Endothelial cell of umbilical vein (primary cell): ENCODE measurements around the gene MESD. TPM values are rescaled to one million over a fixed set of nuclear protein-coding genes. Genes with fewer than 3 reads are reported as not detected.
A peak's percentile ranks its signal among the peaks of the same experiment; 100 is the strongest.

Experiments
- BruUV-seq: library from RNA; stranded (reverse); fragments of 400-500 nt; replicated peaks from 2 replicates; lab custom pipeline; 2021; lab: Mats Ljungman, UMichigan
- CTCF ChIA-PET: fragments of 300-600, 350-600 bp; sonication (Branson Sonifier 250); formaldehyde crosslinking; loops from one replicate; lab custom pipeline; 2021; ENCODE audit warnings: antibody characterized with exemption, inconsistent platforms; lab: Charles Lee
- POLR2A ChIA-PET: fragments of 300-600, 350-600 bp; sonication (Branson Sonifier 250); formaldehyde crosslinking; loops from one replicate; lab custom pipeline; 2021; ENCODE audit warnings: antibody characterized with exemption, inconsistent platforms; lab: Charles Lee
- DNase-seq: peaks from one replicate; pipeline ENCODE4 v3.0.0-alpha.2; 2011; ENCODE audit warnings: low read depth, low spot score
- FAIRE-seq: peaks from 2 replicates; lab custom pipeline; 2011; peaks lifted over from hg19 to GRCh38; lab: Jason Lieb, UNC
- H2AFZ ChIP-seq: 2 replicates; pipeline ENCODE4 v1.6.0; 2012; ENCODE audit warnings: low read depth, low read length, control low read depth, inconsistent platforms
- H3K27ac ChIP-seq: 2 replicates; pipeline ENCODE4 v1.5.1; 2011; ENCODE audit warnings: low read depth, mild to moderate bottlenecking, control low read depth, low read length, moderate library complexity; ENCODE audit not compliant: insufficient read depth
- H3K27me3 ChIP-seq, 2 experiments: 2 replicates each; pipeline versions ENCODE4 v1.6.0 to v1.6.1; 2011; ENCODE audit warnings: low read length in 2 of 2, mixed read lengths in 1 of 2; ENCODE audit not compliant: control insufficient read depth in 2 of 2, insufficient read depth in 2 of 2
- H3K36me3 ChIP-seq, 2 experiments: 2 replicates in 1 of 2; 3 replicates in 1 of 2; pipeline ENCODE4 v1.5.1; 2011; ENCODE audit warnings: low read length in 2 of 2, mild to moderate bottlenecking in 1 of 2, moderate library complexity in 1 of 2; ENCODE audit not compliant: control insufficient read depth in 2 of 2, insufficient read depth in 2 of 2; ENCODE audit errors: extremely low read depth in 1 of 2
- H3K4me1 ChIP-seq: 3 replicates; pipeline ENCODE4 v1.5.1; 2011; ENCODE audit warnings: mild to moderate bottlenecking, low read length; ENCODE audit not compliant: control insufficient read depth, insufficient read depth; ENCODE audit errors: extremely low read depth
- H3K4me2 ChIP-seq: 2 replicates; pipeline ENCODE4 v1.6.1; 2011; ENCODE audit warnings: low read length, control low read depth, mixed read lengths; ENCODE audit not compliant: insufficient read depth
- H3K4me3 ChIP-seq, 3 experiments: fragments of 200-600 bp in 1 of 3; sonication (generic), shearing (Covaris generic) in 1 of 3; replicated peaks in 1 of 3; 2 replicates each; pipeline ENCODE4 v1.5.1; 2011 to 2016; ENCODE audit warnings: control low read depth in 3 of 3, low read length in 3 of 3, mild to moderate bottlenecking in 2 of 3, inconsistent platforms in 1 of 3, low read depth in 1 of 3, moderate library complexity in 1 of 3; ENCODE audit not compliant: insufficient read depth in 1 of 3
- H3K79me2 ChIP-seq: 2 replicates; pipeline ENCODE4 v1.6.0; 2012; ENCODE audit warnings: low read length, inconsistent platforms; ENCODE audit not compliant: control insufficient read depth, insufficient read depth
- H3K9ac ChIP-seq: replicated peaks from 2 replicates; pipeline ENCODE3; 2011; ENCODE audit warnings: low read length, control low read depth; ENCODE audit not compliant: insufficient read depth; ENCODE audit errors: extremely low read depth
- H3K9me1 ChIP-seq: replicated peaks from 3 replicates; pipeline ENCODE4 v1.6.0; 2011; ENCODE audit warnings: mild to moderate bottlenecking, low read length; ENCODE audit not compliant: control insufficient read depth, insufficient read depth; ENCODE audit errors: extremely low read depth
- H3K9me3 ChIP-seq: replicated peaks from 2 replicates; pipeline ENCODE4 v1.5.1; 2012; ENCODE audit warnings: low read length, inconsistent platforms; ENCODE audit not compliant: control insufficient read depth, insufficient read depth
- H4K20me1 ChIP-seq: replicated peaks from 2 replicates; pipeline ENCODE3; 2011; ENCODE audit warnings: mild to moderate bottlenecking, low read length; ENCODE audit not compliant: control insufficient read depth, insufficient read depth; ENCODE audit errors: extremely low read depth
- EZH2 ChIP-seq: IDR thresholded peaks from 2 replicates; pipeline ENCODE4 v1.6.1; 2012; ENCODE audit warnings: borderline replicate concordance, low read depth, mild to moderate bottlenecking, moderate library complexity, low read length, inconsistent platforms; ENCODE audit not compliant: severe bottlenecking
- FOS ChIP-seq: IDR thresholded peaks from 2 replicates; pipeline ENCODE4 v1.6.1; 2011; ENCODE audit warnings: mild to moderate bottlenecking, low read length, moderate library complexity, borderline replicate concordance; ENCODE audit not compliant: insufficient read depth
- GATA2 ChIP-seq: IDR thresholded peaks from 2 replicates; pipeline ENCODE4 v1.7.0; 2011; ENCODE audit warnings: low read depth, mild to moderate bottlenecking, moderate library complexity, mixed read lengths, low read length; ENCODE audit not compliant: insufficient read length, insufficient read depth
- JUN ChIP-seq: IDR thresholded peaks from 2 replicates; pipeline ENCODE4 v1.6.1; 2011; ENCODE audit warnings: borderline replicate concordance, low read depth; ENCODE audit not compliant: insufficient read length, insufficient read depth
- MYC ChIP-seq: IDR thresholded peaks from one replicate; pipeline ENCODE4 v1.6.1; 2011; ENCODE audit warnings: mild to moderate bottlenecking, low read depth, low read length
- POLR2A ChIP-seq: IDR thresholded peaks from 2 replicates; pipeline ENCODE4 v1.6.1; 2012; ENCODE audit warnings: low read depth, mild to moderate bottlenecking, control low read depth, low read length
- POLR2AphosphoS5 ChIP-seq: IDR thresholded peaks from 2 replicates; pipeline ENCODE4 v1.6.1; 2012; ENCODE audit warnings: low read depth, mild to moderate bottlenecking, control low read depth, low read length, moderate library complexity; ENCODE audit not compliant: insufficient read depth
- dilution Hi-C: fragments of 300-500 bp; cut with MboI; formaldehyde crosslinking; loops from one replicate; pipeline ENCODE4 v1.15.0; 2019; ENCODE audit warnings: low sequenced_read_pairs; ENCODE audit not compliant: extremely low pct_ligation_motif_present
- intact Hi-C: fragments of 100-400 bp; cut with micrococcal nuclease; formaldehyde crosslinking; loops from one replicate; pipeline ENCODE4 v1.10.0; 2022
- polyA plus RNA-seq, 4 experiments: library from polyadenylated mRNA; depleted of rRNA in 3 of 4; stranded (reverse) in 3 of 4; unstranded in 1 of 4; fragments of >200 nt; gene quantifications; 2 replicates each; pipeline versions ENCODE4 v1.2.1 to v1.2.3, GENCODE V29; 2011 to 2012; ENCODE audit warnings: missing spikeins in 1 of 4
- total RNA-seq: library from RNA; stranded (reverse); gene quantifications from 2 replicates; pipeline ENCODE4 v1.2.3, GENCODE V29; 2021
- TF ChIP-seq, protein P1 (sequence below): IDR thresholded peaks from 2 replicates; pipeline ENCODE4 v1.6.1; 2011; ENCODE audit not compliant: insufficient read depth, insufficient read length
- TF ChIP-seq, protein P2 (sequence below), 2 donors: IDR thresholded peaks; 1 replicate in 1 of 2; 2 replicates in 1 of 2; pipeline ENCODE4 v1.5.1; 2011; ENCODE audit warnings: low read length in 2 of 2, mild to moderate bottlenecking in 2 of 2, moderate library complexity in 2 of 2, control low read depth in 1 of 2, inconsistent platforms in 1 of 2, low read depth in 1 of 2; ENCODE audit not compliant: insufficient read depth in 1 of 2; ENCODE audit errors: extremely low read depth in 1 of 2

MESD gene
- total and polyA plus RNA-seq, 2 donors (not counting 3 experiments of a cell fraction or from before 2014, with no cell fraction given), result 12.8 to 30.5 TPM

DNA sequence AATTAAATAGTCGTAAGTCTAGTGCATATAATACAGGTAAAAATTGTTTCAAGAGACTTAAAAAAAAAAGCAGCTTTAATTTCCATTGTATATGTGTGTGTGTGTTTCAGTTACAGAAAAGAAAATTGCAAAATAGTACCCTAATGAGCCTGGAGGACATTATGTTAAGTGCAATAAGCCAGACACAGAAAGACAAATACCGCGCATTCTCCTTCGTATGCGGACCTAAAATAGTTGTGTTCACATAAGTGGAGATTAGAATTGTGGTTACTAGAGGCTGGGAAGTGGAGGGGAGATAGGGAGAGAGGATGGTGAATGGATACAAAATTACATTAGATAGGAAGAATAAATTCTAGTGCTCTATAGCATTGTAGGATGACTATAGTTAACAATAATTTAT lies 3.6 kb downstream of the MESD start:
- H3K9me3 ChIP-seq, result no peaks in the 10 kb centered on the region
- H3K27me3 ChIP-seq, result no peaks in the 10 kb centered on the region
- intact Hi-C loops, result no loop called here
- no peak for TF ChIP-seq FOS
- TF ChIP-seq, protein P1, sequence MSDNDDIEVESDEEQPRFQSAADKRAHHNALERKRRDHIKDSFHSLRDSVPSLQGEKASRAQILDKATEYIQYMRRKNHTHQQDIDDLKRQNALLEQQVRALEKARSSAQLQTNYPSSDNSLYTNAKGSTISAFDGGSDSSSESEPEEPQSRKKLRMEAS, result no peak
- no peak for TF ChIP-seq MYC
- TF ChIP-seq, protein P2, sequence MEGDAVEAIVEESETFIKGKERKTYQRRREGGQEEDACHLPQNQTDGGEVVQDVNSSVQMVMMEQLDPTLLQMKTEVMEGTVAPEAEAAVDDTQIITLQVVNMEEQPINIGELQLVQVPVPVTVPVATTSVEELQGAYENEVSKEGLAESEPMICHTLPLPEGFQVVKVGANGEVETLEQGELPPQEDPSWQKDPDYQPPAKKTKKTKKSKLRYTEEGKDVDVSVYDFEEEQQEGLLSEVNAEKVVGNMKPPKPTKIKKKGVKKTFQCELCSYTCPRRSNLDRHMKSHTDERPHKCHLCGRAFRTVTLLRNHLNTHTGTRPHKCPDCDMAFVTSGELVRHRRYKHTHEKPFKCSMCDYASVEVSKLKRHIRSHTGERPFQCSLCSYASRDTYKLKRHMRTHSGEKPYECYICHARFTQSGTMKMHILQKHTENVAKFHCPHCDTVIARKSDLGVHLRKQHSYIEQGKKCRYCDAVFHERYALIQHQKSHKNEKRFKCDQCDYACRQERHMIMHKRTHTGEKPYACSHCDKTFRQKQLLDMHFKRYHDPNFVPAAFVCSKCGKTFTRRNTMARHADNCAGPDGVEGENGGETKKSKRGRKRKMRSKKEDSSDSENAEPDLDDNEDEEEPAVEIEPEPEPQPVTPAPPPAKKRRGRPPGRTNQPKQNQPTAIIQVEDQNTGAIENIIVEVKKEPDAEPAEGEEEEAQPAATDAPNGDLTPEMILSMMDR (IDR thresholded peaks at IDR 0.05; ENCODE audit: extremely low read depth in 1 of 2, insufficient read depth in 1 of 2, low read depth in 1 of 2, low read length in 2 of 2), result no peak
- TF ChIP-seq EZH2, result no peak
- TF ChIP-seq GATA2, result no peak
- TF ChIP-seq POLR2A, result no peak
- no peak for TF ChIP-seq JUN
- no peak for TF ChIP-seq POLR2AphosphoS5
- peaks cover 18% of the 10 kb centered on the region for H3K4me1 ChIP-seq
- FAIRE-seq (peak; percentile 31), DNase-seq (no peak)
- peaks cover 2% of the 10 kb centered on the region for H4K20me1 ChIP-seq
- BruUV-seq, result no TSS peak
- no peak overlapping the region for H2AFZ ChIP-seq
- POLR2A ChIA-PET, result no interaction called here
- H3K27ac ChIP-seq, result no peak overlapping the region
- H3K9me1 ChIP-seq, result no peaks in the 10 kb centered on the region
- H3K79me2 ChIP-seq, result peaks cover 59% of the 10 kb centered on the region
- dilution Hi-C loops, result no loop called here
- H3K4me3 ChIP-seq, result no peak overlapping the region
- CTCF ChIA-PET, result interaction anchor here (1.3 to 4.8 kb wide), 3 partner anchors 122 to 280 kb away, joined by 3 to 20 read pairs (median 6); no protein-coding TSS in a partner anchor
- no peak overlapping the region for H3K9ac ChIP-seq
- no peak overlapping the region for H3K4me2 ChIP-seq
- H3K36me3 ChIP-seq, result peaks cover 0 to 2% of the 10 kb centered on the region in 2 experiments
